Measurements from ENCODE around the gene G6PD. TPM values are rescaled to one million over a fixed set of nuclear protein-coding genes. Genes with fewer than 3 reads are reported as not detected.
A peak's percentile ranks its signal among the peaks of the same experiment; 100 is the strongest.

The G6PD gene
- total and polyA plus RNA-seq, 10 of the 15 experiments (the other 5 are each of a cell fraction or from before 2014, with no cell fraction given): 1.6 to 62.5 (median 28.4) TPM

GRCh38 chrX:154534526-154535322, 11.9 kb downstream of the G6PD start (continued):
- TF ChIP-seq ATF3 (IDR thresholded peaks at IDR 0.05; ENCODE audit: borderline replicate concordance, extremely low read depth, low read depth, low read length): 0 out of 2 replicates have a peak, but pooled peaks have one; percentile 22
- peak; percentile 98 to 100 (median 100); a peak in 5 of 6 replicates for TF ChIP-seq CTCF (IDR thresholded peaks at IDR 0.05 in 2 of 3, conservative IDR thresholded peaks at IDR 0.05 in 1 of 3; ENCODE audit: control insufficient read depth in 2 of 3, extremely low read depth in 1 of 3, insufficient read depth in 1 of 3, low read depth in 3 of 3, low read length in 3 of 3)

GRCh38 chrX:154532690-154533089, 14.0 kb downstream of the G6PD start:
- Histone ChIP-seq H3K9me3 (replicated peaks; ENCODE audit: control insufficient read depth, insufficient read depth, low read length) (no peaks in the 10 kb centered on the region), H3K4me3 (no peak overlapping the region), H3K27me3 (replicated peaks in 1 of 2; ENCODE audit: control insufficient read depth in 2 of 2, insufficient read depth in 2 of 2, low read length in 1 of 2) (no peaks in the 10 kb centered on the region), H4K20me1 (ENCODE audit: control insufficient read depth, insufficient read depth) (no peaks in the 10 kb centered on the region), H3K27ac (ENCODE audit: control insufficient read depth, insufficient read depth) (no peak overlapping the region), H3K4me1 (ENCODE audit: control insufficient read depth, insufficient read depth, low read length) (peaks cover 5% of the 10 kb centered on the region), H3K79me2 (ENCODE audit: control insufficient read depth, insufficient read depth, low read length) (no peaks in the 10 kb centered on the region), H3K4me2 (ENCODE audit: control insufficient read depth, insufficient read depth) (no peak overlapping the region), H2AFZ (ENCODE audit: control insufficient read depth, low read depth, low read length) (no peak overlapping the region), H3K36me3 (ENCODE audit: control insufficient read depth in 2 of 2, insufficient read depth in 2 of 2, low read length in 1 of 2) (peaks cover 4 to 8% of the 10 kb centered on the region in 2 experiments), H3K9ac (ENCODE audit: control insufficient read depth, insufficient read depth, low read length) (no peak overlapping the region)
- ChIA-PET RAD21 (ENCODE audit: unreplicated experiment) (interaction anchor here (2.0 kb wide), 1 partner anchor 159 kb away, joined by 11 read pairs; no protein-coding TSS in a partner anchor), SMC1A (ENCODE audit: uncharacterized antibody, unreplicated experiment) (interaction anchor here (1.2 kb wide), 1 partner anchor 159 kb away, joined by 4 read pairs; the partner anchor contains the start of gene FLNA), POLR2A (interaction anchor here (1.6 kb wide), 1 partner anchor 10 kb away, joined by 5 read pairs; no protein-coding TSS in a partner anchor), CTCF (interaction anchor here (2.2 kb wide), 1 partner anchor 159 kb away, joined by 18 read pairs; no protein-coding TSS in a partner anchor)
- TF ChIP-seq E4F1 (IDR thresholded peaks at IDR 0.05; ENCODE audit: borderline replicate concordance, partially characterized antibody): no peak
- in situ Hi-C loops (cut with MboI) (loop anchor here (25.0 kb wide), 1 partner anchor 395 kb away; the partner anchor contains the start of gene OPN1LW), intact Hi-C loops (cut with micrococcal nuclease; ENCODE audit: unreplicated experiment) (no loop called here)
- BruUV-seq (replicated peaks): no TSS peak
- no peak for DNase-seq (ENCODE audit: low read depth, low spot score)
- no peak for ATAC-seq
- WGBS (ENCODE audit: insufficient coverage, insufficient replicate concordance, low lambda C conversion rate, missing lambda C conversion rate): 73% methylated on average over 23 of the region's 23 CpGs
- no peak for FAIRE-seq
